HG02885 (cell line): ENCODE results near the gene AKAP17A.

Experiments
- ATAC-seq: cut with Tn5 transposase; IDR thresholded peaks from one replicate; pipeline ENCODE4 v1.9.1; 2021; ENCODE audit warnings: mild to moderate bottlenecking; ENCODE audit not compliant: unreplicated experiment, poor library complexity

Gene AKAP17A

GRCh38 chrX:1581132-1581531, 10.3 kb upstream of the AKAP17A start:
- peak; percentile 46 for ATAC-seq

DNA sequence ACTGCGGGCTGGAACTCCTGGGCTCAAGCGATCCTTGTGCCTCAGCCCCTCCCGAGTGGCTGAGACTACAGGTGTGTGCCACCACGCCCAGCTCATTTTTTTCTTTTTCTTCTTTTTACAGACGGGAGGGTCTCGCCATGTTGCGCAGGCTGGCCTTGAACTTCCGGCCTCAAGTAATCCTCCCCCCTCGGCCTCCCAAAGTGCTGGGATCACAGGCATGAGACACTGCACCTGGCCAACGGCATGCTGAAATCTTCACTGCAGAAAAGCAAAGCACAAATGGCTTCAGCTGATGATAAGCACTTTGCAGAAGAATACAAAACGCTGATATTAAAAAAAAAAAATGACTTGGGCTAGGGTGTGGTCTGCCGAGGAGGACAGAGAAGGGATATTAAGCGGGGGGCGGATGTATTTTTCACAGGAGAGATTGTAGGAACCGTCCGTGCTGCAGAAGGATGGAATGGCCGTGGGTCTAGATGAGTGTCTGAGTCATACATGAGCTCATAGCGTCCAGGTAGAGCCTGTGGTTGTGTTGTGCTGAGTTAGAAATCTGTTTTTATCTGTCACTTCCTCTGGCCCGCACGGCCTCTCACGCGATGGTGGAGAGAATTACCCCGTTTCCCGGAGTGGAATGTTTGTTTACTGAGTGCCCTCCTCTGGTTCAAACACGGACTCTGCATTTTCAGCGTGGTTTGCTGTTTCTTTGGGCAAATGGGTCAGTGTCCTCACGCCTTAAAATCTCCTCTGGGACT, 8.5 kb upstream of the AKAP17A start:
- peak; percentile 79 for ATAC-seq

- no peak for ATAC-seq
Measured at GRCh38 chrX:1584237-1585011, 7.0 kb upstream of the AKAP17A start.

DNA sequence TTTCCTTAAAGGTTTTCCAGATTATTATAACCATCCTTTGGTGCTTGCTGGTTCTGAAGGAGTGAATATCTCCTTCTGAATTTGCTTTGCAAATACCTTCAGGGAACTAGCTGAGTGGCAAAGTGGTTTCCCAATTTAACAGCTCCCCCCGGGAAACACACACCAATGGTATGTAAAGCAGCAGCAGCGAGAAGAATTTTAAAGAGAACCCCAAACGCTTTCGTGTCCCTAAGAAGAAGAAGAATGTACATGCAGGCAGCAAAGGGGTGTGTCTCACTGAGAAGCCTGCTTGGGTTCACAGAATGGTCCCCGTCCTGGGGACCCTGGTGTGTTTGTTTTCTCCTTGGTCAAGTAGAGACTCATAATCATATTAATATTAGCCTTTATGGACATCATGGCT, 4.2 kb upstream of the AKAP17A start:
- no peak for ATAC-seq

- no peak for ATAC-seq
Measured at GRCh38 chrX:1589356-1590130, 1.9 kb upstream of the AKAP17A start.

DNA sequence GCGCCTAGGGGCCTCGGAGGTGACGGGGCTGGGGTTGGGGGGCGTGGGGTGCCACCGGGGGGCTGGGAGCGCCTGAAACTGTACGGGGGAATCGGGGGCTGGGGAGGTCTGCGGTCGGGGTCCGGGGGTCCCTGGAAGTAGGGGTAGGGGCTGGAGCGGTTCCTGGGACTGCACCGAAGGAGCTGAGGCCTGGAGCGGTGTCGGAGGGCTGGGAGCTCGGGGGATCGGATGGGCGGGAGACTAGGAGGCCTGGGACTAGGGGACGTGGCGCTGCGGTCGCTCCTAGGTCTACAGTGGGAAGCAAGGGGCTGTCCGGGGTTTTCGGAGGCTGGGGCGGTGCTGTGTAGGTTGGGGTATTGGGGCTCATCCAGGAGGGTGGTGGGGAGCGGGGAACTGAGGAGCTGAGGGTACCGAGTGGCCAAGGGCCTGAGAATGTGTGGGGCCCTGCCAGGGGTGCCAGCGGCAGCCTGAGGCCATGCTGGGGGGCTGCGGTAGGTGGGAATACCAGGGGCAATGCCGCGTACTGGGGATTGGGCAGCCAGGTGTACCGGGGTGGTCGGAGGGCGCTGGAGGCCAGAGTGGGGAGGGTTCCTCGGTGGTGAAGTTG, 562 bp downstream of the AKAP17A start:
- ATAC-seq: peak; percentile 2

GRCh38 chrX:1592470-1593142, 1.2 kb downstream of the AKAP17A start:
- peak; percentile 60 for ATAC-seq

GRCh38 chrX:1593286-1594271, 2.2 kb downstream of the AKAP17A start:
- ATAC-seq: no peak

DNA sequence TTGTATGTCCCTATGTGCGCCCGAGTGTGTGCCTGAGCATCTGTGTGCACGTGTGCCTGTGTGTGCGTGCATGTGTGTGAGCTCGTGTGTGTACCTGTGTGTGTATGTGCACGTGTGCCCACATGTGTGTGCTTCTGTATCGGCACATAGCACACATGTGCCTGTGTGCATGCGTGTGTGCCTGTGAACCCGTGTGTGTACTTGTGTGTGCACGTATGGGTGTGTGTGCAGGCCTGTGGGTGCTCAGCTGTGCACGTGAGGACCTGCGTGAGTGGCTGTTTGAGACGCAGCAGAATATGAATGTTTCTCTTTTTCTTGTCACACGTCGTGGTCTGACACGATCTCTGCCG, 4.3 kb downstream of the AKAP17A start:
- ATAC-seq: no peak

DNA sequence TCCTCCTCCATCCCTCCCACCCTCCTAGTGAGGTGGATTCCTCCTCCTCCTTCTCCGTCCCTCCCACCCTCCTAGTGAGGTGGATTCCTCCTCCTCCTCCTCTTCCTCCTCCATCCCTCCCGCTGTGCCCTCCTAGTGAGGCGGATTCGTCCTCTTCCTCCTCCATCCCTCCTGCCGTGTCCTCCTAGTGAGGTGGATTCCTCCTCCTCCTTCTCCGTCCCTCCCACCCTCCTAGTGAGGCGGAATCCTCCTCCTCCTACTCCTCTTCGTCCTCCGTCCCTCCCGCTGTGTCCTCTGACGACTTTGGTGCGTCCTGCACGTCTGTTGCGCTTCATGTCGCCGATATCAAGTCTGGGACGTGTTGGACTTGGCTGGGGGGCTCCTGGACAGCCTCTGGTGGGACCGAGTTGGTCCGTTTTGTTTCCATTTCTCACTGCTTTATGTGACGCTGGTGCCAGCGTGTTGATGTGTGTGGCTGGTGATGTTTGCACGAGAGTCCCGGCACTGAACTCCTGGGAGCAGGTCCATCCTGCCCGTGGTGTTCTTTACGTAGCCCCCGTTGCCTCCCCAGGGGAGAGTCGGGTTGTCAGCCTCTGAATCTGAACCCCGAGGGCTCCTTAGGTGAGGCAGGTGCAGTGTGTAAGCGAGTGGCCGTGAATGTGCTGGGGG, 5.4 kb downstream of the AKAP17A start:
- no peak for ATAC-seq

- no peak for ATAC-seq
Measured at GRCh38 chrX:1597345-1598020, 6.1 kb downstream of the AKAP17A start.

DNA sequence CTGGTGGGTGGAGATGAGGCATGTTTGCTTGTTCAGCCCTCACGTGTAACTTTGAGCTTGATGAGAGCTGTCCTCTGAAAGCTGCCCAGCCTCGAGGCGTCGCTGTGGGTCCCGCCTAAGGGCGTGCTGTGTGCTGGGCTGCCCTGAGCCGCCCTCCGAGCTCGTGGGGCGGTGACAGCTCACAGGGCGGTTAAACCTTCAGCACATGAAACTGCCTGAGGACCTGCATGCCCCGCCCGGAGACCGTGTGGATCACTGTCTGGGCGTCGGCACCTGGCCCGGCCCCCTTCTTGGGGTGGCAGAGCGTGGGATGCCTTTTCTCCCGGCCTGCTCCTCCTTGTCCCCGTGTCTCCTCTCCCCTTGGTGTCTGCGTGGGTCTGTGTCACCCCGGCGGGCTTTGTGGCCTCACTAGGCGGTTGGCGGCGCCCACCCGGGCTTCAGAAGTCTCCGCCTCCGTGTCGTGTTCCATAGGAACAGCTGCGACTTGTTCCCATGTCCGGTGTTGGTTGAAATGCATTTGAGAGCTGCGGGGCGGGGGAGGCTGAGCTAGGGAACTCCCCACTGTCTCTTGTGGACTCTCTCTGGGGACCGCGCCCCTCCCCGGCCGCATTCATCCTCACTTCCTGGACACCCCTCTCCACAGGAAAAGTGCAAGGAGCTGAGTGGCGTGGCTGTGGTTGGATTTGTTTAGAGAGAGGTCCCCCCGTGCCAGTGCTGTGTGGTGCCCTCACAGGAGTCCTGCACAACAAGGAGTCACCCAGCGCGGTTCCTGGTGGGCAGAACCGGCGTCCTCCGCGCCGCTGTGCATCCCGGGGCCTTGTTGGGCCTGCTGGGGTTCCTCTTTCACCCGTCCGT, 6.8 kb downstream of the AKAP17A start:
- ATAC-seq: peak; percentile 71

GRCh38 chrX:1598876-1599790, 7.7 kb downstream of the AKAP17A start:
- peak; percentile 30 for ATAC-seq

GRCh38 chrX:1599791-1600405, 8.5 kb downstream of the AKAP17A start:
- no peak for ATAC-seq

DNA sequence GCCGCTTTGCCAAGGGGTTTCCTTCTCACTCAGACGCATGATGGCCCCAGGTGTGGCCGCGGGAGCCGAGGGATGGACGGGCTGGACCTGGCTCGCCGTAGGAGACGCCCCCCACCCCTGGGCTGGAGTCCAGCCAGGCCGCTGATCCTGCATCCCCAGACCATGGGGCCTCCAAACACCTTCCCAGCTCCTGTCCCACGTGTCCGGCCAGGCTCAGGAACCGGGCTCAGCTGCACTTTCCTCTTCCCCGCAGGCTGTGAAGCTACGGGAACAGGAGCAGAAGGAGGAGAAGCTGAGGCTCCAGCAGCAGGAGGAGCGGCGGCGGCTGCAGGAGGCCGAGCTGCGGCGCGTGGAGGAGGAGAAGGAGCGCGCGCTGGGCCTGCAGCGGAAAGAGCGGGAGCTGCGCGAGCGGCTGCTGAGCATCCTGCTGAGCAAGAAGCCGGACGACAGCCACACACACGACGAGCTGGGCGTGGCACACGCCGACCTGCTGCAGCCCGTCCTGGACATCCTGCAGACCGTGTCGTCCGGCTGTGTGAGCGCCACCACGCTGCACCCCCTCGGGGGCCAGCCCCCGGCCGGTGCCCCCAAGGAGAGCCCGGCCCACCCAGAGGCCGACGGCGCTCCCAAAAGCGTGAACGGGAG, 9.1 kb downstream of the AKAP17A start:
- ATAC-seq: no peak
